NCI-H446 (cell line): ENCODE data around the gene LRTM2.
"Not testable (repeated sequence)": the region's sequence is repeated elsewhere in the genome, so short reads cannot be mapped to it uniquely, and the experiment has no call there.

ENCODE experiments used
- DNase-seq, 2 experiments: peaks; one replicate each; lab custom pipeline; 2025; lab: John Stamatoyannopoulos, UW

The LRTM2 gene

GRCh38 chr12:1811281-1811947 is 9.0 kb upstream of the LRTM2 start:
- no peak for DNase-seq

GRCh38 chr12:1811948-1812291 is 8.4 kb upstream of the LRTM2 start:
- no peak for DNase-seq

GRCh38 chr12:1812650-1813302 is 7.6 kb upstream of the LRTM2 start:
- no peak for DNase-seq

- DNase-seq = no peak
These were observed 6.1 kb upstream of the LRTM2 start for GRCh38 chr12:1814266-1814665.

GRCh38 chr12:1815108-1815507 is 5.3 kb upstream of the LRTM2 start:
- no peak for DNase-seq

GRCh38 chr12:1815814-1816729 is 4.3 kb upstream of the LRTM2 start:
- DNase-seq = no peak

- DNase-seq = no peak
These were observed 3.5 kb upstream of the LRTM2 start for GRCh38 chr12:1816730-1817348.

- not testable (repeated sequence) for DNase-seq
These were observed 2.4 kb upstream of the LRTM2 start for GRCh38 chr12:1817928-1818327.

- DNase-seq = no peak
These were observed 1.3 kb upstream of the LRTM2 start for GRCh38 chr12:1819050-1819449.

- peak in 1 of 2 experiments; percentile 41 for DNase-seq
These were observed 794 bp upstream of the LRTM2 start for GRCh38 chr12:1819571-1819970.

- no peak for DNase-seq
These were observed 529 bp downstream of the LRTM2 start for GRCh38 chr12:1820896-1821291.

GRCh38 chr12:1821805-1822204 is 1.4 kb downstream of the LRTM2 start:
- peak; percentile 82 to 89 for DNase-seq

- no peak for DNase-seq
These were observed 2.3 kb downstream of the LRTM2 start for GRCh38 chr12:1822699-1823098.

- DNase-seq = no peak
These were observed 2.9 kb downstream of the LRTM2 start for GRCh38 chr12:1823237-1823636.

- DNase-seq = no peak
These were observed 5.2 kb downstream of the LRTM2 start for GRCh38 chr12:1825382-1826102.

- no peak for DNase-seq
These were observed 6.0 kb downstream of the LRTM2 start for GRCh38 chr12:1826401-1826800.

GRCh38 chr12:1826867-1827705 is 6.7 kb downstream of the LRTM2 start:
- no peak for DNase-seq

GRCh38 chr12:1827826-1828805 is 7.8 kb downstream of the LRTM2 start:
- no peak for DNase-seq

- no peak for DNase-seq
These were observed 8.5 kb downstream of the LRTM2 start for GRCh38 chr12:1828856-1829255.
